Left cardiac atrium (tissue), 4 donors: Measurements from ENCODE around the gene DHRS1. TPM values are rescaled to one million over a fixed set of nuclear protein-coding genes. Genes with fewer than 3 reads are reported as not detected.

Source experiments
- ATAC-seq, 2 donors: fragments of 200-7000 bp; cut with Tn5 transposase; one replicate each; pipeline ENCODE4 v1.9.1; 2020; ENCODE audit warnings: mild to moderate bottlenecking in 2 of 2, moderate library complexity in 2 of 2
- DNase-seq: peaks from one replicate; pipeline ENCODE4 v3.0.0-alpha.2; 2020
- intact Hi-C, 2 donors: fragments of 100-400 bp; cut with DNase I; formaldehyde crosslinking; loops; one replicate each; pipeline versions ENCODE4 v1.14.1 to v1.15.1; 2022 to 2023
- long read RNA-seq: library from polyadenylated mRNA; unstranded; transcript quantifications from one replicate; pipeline ENCODE4 v2.0.0, GENCODE V29; 2021
- total RNA-seq, 2 donors: library from RNA; stranded (reverse); fragmentation: NEBNext Ultra II Directional; extraction: Animal tissue kit (Norgen Biotek cat#: 25700); gene quantifications; one replicate each; pipeline ENCODE4 v1.2.1, GENCODE V29; 2021
- donor health status: DM: no; HTN: yes; CAD: no.
- donor health status: DM: no; HTN: yes; CAD: no; lungs with severe emphysema.
- donor health status: DM: yes; HTN: yes; CAD: no.
- donor health status: Dilated cardiomyopathy.

Gene DHRS1
- 1 to 10 TPM; 7.9 to 8.4 TPM for total RNA-seq
- long read RNA-seq, transcript DHRS1-201 (9 exons, 1,480 nt), result major isoform, 9 of 11 reads
- long read RNA-seq, partial matches to known transcripts, result 1 of 11 reads
- long read RNA-seq, other reads (novel, unspliced or antisense), result 1 of 11 reads

GRCh38 chr14:24299255-24300191 is at the start of gene DHRS1, which contains the start of gene NOP9:
TSS of gene DHRS1 (minus strand) at chr14:24299780. CDS start at chr14:24299106, 674 bp downstream.
TSS of gene NOP9 (plus strand) at chr14:24299850. CDS start at chr14:24299955, 105 bp downstream.
- intact Hi-C loops, result no loop called here
- DNase-seq, result peak; percentile 92
- peak; percentile 91 to 95 for ATAC-seq

DNA sequence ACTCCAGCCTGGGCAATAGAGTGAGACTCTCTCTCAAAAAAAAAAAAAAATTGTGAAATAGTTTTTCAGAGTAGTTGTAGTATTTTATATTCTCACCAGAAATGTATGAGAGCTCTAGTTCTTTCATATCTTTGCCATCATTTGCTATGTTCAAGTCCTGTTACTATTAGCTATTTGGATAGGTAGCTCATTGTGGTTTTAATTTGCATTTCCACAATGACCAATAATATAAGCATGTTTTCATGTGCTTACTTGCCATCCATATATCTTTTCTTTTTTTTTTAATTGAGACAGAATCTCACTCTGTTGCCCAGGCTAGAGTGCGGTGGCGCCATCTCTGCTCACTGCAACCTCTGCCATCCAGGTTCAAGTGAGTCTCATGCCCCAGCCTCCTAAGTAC is 48.6 kb upstream of the DHRS1 start:
- intact Hi-C loops, result no loop called here
- no peak for DNase-seq
- no peak for ATAC-seq

DNA sequence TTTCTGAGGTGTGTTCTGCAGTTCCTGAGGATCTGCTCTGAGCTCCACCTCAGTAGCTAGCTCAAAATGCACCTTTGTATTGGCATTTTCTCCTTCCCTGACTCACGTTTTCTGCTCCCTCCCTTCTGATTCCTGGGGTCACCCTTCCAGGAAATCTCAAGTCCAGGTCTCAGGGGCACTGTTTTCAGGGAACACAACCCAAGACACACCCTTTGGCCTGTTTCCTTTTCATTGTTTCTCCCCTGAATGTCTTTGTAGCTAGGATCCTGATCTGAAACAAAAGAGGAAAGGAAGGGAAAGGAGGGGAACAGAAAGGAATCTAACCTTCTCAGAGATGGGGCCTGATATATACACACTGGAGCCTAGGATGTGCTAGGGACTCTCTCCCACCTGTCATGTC is 47.6 kb upstream of the DHRS1 start:
- ATAC-seq (no peak), DNase-seq (no peak)
- intact Hi-C loops, result no loop called here

GRCh38 chr14:24343795-24344660 is 44.4 kb upstream of the DHRS1 start:
- ATAC-seq (no peak), DNase-seq (no peak)
- intact Hi-C loops, result no loop called here

DNA sequence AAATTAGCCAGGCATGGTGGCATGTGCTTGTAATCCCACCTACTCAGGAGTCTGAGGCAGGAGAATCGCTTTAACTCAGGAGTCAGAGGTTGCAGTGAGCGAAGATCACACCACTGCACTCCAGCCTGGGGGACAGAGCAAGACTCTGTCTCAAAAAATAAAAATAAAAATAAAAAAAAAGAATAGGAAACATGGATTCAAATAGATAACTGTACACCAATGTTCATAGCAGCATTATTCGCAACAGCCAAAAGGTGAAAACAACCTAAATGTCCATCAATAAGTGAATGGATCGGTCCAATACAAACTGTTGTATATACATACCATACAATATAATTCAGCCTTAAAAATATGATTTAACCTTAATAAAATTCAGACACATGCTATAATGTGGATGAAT is 43.3 kb upstream of the DHRS1 start:
- no peak for DNase-seq
- intact Hi-C loops, result no loop called here
- no peak for ATAC-seq

- intact Hi-C loops, result no loop called here
- ATAC-seq, result no peak
Observed at GRCh38 chr14:24340606-24341005, 41.0 kb upstream of the DHRS1 start.

DNA sequence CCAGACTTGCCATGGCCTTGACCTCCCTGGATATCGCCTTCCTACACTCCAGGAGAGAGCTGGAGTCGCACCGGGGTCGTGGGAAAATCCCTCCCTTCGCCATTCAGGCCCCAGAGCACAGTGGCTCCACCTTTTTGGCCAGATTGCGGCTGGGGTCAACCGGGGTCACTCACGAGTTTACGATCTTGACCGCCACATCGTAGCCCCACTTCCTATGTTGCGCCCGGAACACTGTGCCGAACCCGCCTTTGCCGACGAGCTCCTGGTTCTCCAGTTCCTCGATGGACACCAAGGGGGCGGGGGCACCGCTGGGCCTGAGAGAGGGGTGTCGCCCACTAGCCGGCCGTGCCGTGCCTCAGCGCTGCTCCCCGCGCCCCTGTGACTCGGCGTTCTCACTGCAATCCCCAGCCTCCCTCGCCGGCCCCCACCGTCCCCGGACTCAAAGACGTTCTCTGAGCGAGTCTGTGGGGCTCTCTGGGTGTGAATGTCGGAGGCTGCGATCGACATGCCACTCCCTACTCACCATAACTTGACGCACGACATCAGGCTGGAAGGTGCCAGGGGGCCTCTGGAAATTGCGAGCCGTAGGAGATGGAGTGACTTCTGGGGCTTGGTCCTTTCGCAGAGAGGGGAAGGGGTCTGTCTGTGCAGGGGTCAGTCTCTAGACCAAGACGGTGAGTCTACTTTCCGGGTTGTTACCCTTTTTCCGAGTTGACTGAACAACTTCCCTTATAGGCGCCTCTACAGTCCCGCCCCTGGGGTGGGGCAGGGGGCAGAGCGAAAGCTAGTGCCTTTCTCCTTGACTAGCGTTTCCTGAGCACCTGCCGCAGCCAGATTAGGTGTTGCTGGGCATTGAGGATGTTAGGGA is 39.9 kb upstream of the DHRS1 start, which contains the start of gene RIPK3:
RIPK3 (minus strand) TSS at position 708 of the 868 bp plus-strand sequence; CDS start at position 543, 165 bp downstream.
- ATAC-seq, result peak; percentile 54 to 72
- DNase-seq, result peak; percentile 77
- intact Hi-C loops, result no loop called here

More at GRCh38 chr14:24340606-24341005, 41.0 kb upstream of the DHRS1 start:
- no peak for DNase-seq

GRCh38 chr14:24338843-24339242 is 39.3 kb upstream of the DHRS1 start:
- intact Hi-C loops, result no loop called here
- DNase-seq (no peak), ATAC-seq (no peak)

DNA sequence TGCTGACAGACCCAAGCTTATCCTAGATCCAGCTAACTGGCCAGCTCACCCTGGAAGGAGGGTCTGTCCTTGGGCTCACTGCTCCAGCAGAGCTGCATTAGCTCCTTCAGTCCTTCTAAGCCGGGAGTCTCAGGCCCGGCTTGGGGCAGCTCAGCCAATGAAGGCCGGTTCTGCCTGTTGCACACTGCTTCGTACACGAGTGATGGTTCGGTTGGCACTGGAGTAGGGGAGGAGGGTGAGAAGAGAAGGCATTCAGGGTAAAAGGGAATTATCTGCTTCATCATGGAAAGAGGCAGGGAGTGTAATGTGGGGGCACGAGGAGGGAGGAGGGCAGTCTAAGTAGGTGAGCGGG is 38.2 kb upstream of the DHRS1 start:
- no peak for ATAC-seq
- no peak for DNase-seq

DNA sequence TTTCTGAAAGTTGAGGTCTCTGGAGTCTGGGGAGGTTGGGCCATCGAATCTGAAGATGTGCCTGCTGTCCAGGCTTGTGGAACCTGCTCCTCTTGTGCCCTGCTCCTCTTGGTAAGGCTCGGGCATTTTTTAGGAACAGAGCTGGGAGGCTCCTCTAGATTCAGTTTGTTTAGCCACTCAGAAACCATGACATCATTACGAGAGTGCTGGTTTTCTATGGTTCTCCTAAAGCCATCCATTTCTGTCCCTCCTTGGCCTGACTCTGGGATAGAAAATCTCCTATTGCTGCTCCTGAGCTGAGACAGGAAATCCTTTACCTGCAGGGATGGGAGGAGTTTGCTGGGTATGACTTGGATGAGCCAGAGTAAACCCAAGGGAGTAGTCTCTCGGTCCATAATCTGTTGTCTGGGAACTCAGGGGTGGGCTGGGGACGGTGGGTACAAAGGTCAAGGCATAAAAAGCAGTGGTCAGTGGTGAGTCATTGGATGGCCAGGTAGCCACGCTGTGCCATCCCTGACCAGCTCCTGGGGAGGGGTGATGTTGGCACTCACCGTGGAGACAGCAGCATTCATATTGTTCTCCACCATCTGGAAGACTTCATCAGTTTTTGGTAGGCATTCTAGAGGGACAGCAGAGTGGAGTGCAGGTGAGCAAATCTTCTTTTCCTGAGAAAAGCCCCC is 37.7 kb upstream of the DHRS1 start:
- DNase-seq (no peak), ATAC-seq (no peak)
- intact Hi-C loops, result no loop called here

More for the DNA sequence above, 38.2 kb upstream of the DHRS1 start:
- intact Hi-C loops, result no loop called here

GRCh38 chr14:24335461-24336171 is 36.0 kb upstream of the DHRS1 start:
- ATAC-seq, result no peak
- intact Hi-C loops, result no loop called here
- no peak for DNase-seq

- DNase-seq (peak; percentile 81), ATAC-seq (peak; percentile 19 to 24)
- intact Hi-C loops, result loop anchor here in 1 of 2 donors (5.0 kb wide), 1 partner anchor 98 kb away; no protein-coding TSS in a partner anchor
Observed at GRCh38 chr14:24334431-24335291, 35.1 kb upstream of the DHRS1 start, which contains the start of gene ADCY4. TSS of gene ADCY4 (minus strand) at chr14:24335071. CDS start at chr14:24334652, 419 bp downstream.

DNA sequence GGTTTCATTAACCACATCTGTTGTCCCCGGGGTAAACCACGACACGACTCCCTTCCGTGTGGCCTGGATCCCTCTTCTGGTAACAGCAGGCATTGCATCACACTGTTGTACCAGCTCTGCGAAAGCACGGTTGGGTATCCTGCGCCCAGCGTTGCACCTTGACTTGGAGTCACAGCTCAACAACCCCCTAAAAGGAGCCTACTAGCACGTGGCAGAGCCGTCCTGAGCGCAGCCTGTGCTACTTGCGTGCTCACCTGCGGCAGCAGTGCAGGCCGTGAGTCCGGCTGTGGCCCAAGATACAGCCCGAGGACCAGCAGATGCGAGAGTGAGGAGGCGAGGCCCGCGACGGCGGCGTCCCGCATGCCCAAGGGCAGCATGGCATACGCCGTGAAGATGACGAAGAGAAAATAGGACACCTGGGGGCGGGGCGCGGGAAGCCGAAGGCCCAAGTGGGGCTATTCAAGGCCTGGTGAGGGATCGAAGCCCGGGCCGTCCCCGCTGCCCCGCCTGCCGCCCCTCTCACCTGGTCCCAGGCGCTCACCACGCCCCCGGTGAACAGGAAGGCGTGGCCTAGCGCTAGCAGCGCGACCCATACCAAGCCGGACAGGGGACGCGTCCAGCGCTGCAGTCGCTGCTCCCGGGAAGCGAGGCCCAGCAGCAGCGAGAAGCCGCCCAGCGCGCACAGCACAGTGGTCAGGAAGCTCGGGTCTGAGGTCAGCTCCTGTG is 32.9 kb upstream of the DHRS1 start:
- ATAC-seq, result peak; percentile 55 to 67
- intact Hi-C loops, result loop anchor here (2.0 to 5.0 kb wide), 2 partner anchors 100 to 104 kb away; no protein-coding TSS in a partner anchor

DNA sequence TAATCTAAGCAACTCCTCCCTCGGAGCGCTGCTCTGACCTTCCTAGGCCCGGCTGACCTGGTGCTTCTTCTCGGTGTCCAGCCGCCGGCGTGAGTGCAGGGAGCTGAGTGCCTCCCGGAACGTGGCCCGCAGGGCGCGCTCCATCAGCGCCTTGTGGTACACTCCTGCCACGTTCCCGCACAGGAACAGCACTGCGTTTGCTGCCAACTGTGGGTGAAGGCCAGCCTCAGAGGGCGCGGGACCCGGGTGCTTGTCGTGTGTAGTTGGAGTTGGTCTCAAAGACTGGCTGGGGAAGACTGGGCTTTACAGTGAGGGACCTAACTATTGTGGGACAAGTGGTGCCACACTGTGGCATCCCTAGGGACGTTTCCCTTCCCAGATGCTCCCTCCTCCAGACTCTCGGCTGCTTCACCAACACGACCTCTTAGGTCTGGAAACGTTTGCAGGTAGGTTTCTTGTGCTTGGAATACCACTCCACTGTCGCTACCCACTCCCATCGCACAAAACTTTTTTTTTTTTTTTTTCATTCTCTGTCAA is 32.2 kb upstream of the DHRS1 start:
- intact Hi-C loops, result loop anchor here (2.0 to 5.0 kb wide), 2 partner anchors 101 to 105 kb away; no protein-coding TSS in a partner anchor
- DNase-seq (no peak), ATAC-seq (no peak)

More for the DNA sequence above, 32.9 kb upstream of the DHRS1 start:
- DNase-seq, result peak; percentile 74
